HG03039 (cell line): ENCODE measurements around the gene CYP24A1.

Source experiments
- ATAC-seq: cut with Tn5 transposase; IDR thresholded peaks from one replicate; pipeline ENCODE4 v1.9.1; 2021; ENCODE audit warnings: mild to moderate bottlenecking, moderate library complexity; ENCODE audit not compliant: unreplicated experiment

The CYP24A1 gene

GRCh38 chr20:54173653-54174456 lies at the start of gene CYP24A1:
Gene CYP24A1 (minus strand): TSS chr20:54173986. CDS start chr20:54173579, 407 bp downstream.
- no peak for ATAC-seq

- ATAC-seq, result no peak
These were observed 49.5 kb upstream of the CYP24A1 start for GRCh38 chr20:54223285-54223684.

- ATAC-seq, result no peak
These were observed 48.5 kb upstream of the CYP24A1 start for GRCh38 chr20:54221996-54222890.

GRCh38 chr20:54221353-54221752 lies 47.6 kb upstream of the CYP24A1 start:
- ATAC-seq, result no peak

- no peak for ATAC-seq
These were observed 46.9 kb upstream of the CYP24A1 start for GRCh38 chr20:54220722-54221121.

- no peak for ATAC-seq
These were observed 46.1 kb upstream of the CYP24A1 start for GRCh38 chr20:54219751-54220426.

GRCh38 chr20:54218470-54218869 lies 44.7 kb upstream of the CYP24A1 start:
- no peak for ATAC-seq

- no peak for ATAC-seq
These were observed 44.0 kb upstream of the CYP24A1 start for GRCh38 chr20:54217762-54218161.

- no peak for ATAC-seq
These were observed 41.5 kb upstream of the CYP24A1 start for GRCh38 chr20:54215157-54215789.

GRCh38 chr20:54214566-54214965 lies 40.8 kb upstream of the CYP24A1 start:
- no peak for ATAC-seq

- ATAC-seq, result no peak
These were observed 39.1 kb upstream of the CYP24A1 start for GRCh38 chr20:54212871-54213270.

GRCh38 chr20:54212226-54212625 lies 38.4 kb upstream of the CYP24A1 start:
- ATAC-seq, result no peak

GRCh38 chr20:54209216-54209813 lies 35.5 kb upstream of the CYP24A1 start:
- ATAC-seq, result no peak

- ATAC-seq, result peak; percentile 3
These were observed 34.9 kb upstream of the CYP24A1 start for GRCh38 chr20:54208548-54209176.

- peak; percentile 96 for ATAC-seq
These were observed 34.2 kb upstream of the CYP24A1 start, which contains the start of gene PFDN4 for GRCh38 chr20:54207743-54208547. Gene PFDN4 (plus strand): TSS chr20:54208087. CDS start chr20:54208101, 14 bp downstream.

GRCh38 chr20:54207053-54207742 lies 33.4 kb upstream of the CYP24A1 start:
- no peak for ATAC-seq

- ATAC-seq, result no peak
These were observed 31.7 kb upstream of the CYP24A1 start for GRCh38 chr20:54205450-54205849.

GRCh38 chr20:54204481-54204880 lies 30.7 kb upstream of the CYP24A1 start:
- ATAC-seq, result no peak
